HEK293T (cell line): ENCODE results near the gene LETMD1.

ENCODE experiments used
- ARNT ChIP-seq: fragments of 450-650 bp; IDR thresholded peaks from 2 replicates; pipeline ENCODE4 v1.6.1; 2017; ENCODE audit warnings: mild to moderate bottlenecking
- BHLHE40 ChIP-seq: fragments of 450-650 bp; IDR thresholded peaks from 2 replicates; pipeline ENCODE4 v1.6.1; 2016; ENCODE audit warnings: mild to moderate bottlenecking, moderate library complexity, borderline replicate concordance
- FOXM1 ChIP-seq: fragments of 450-650 bp; IDR thresholded peaks from 2 replicates; pipeline ENCODE4 v1.6.1; 2017; ENCODE audit warnings: mild to moderate bottlenecking, borderline replicate concordance
- L3MBTL2 ChIP-seq: fragments of 450-650 bp; conservative IDR thresholded peaks from 2 replicates; pipeline ENCODE4 v1.6.1; 2016; ENCODE audit warnings: mild to moderate bottlenecking
- NFRKB ChIP-seq: fragments of 450-650 bp; IDR thresholded peaks from 2 replicates; pipeline ENCODE4 v1.6.1; 2016; ENCODE audit warnings: mild to moderate bottlenecking, moderate library complexity
- TARDBP ChIP-seq: fragments of 450-650 bp; IDR thresholded peaks from 2 replicates; pipeline ENCODE4 v1.6.1; 2016

DNA sequence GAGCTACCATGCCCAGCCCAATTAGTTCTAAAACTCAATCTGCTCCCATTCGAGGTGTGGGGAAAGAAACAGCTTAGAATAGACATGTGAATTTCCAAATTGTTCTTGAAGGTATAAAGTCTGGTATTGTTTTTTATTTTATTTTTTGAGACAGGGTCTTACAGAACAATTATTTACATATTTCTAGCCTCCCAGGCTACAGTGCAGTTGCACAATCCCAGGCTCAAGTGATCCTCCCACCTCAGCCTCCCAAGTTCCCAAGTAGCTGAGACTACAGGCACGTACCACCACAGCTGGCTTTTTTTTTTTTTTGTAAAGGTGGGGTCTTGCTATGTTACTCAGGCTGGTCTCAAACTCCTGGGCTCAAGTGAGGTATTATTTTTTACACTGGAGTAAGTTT is 28.2 kb upstream of the LETMD1 start:
- TF ChIP-seq FOXM1 (no peak), TARDBP (no peak), ARNT (no peak), NFRKB (no peak), BHLHE40 (no peak), L3MBTL2 (no peak)
